ENCODE data around the gene SLC10A1. TPM values are rescaled to one million over a fixed set of nuclear protein-coding genes. Genes with fewer than 3 reads are reported as not detected.
A peak's percentile ranks its signal among the peaks of the same experiment; 100 is the strongest.

Gene SLC10A1
- total RNA-seq, 1 experiment from 2014 or later = not detected

- TF ChIP-seq ATF3 (IDR thresholded peaks at IDR 0.05) (no peak), EZH2phosphoT487 (IDR thresholded peaks at IDR 0.05; ENCODE audit: borderline replicate concordance) (no peak), CBX3 (IDR thresholded peaks at IDR 0.05; ENCODE audit: low read depth) (peak; percentile 92), ELF1 (IDR thresholded peaks at IDR 0.05; ENCODE audit: borderline replicate concordance, low read depth) (no peak)
These were observed 70.1 kb downstream of the SLC10A1 start (continued) for GRCh38 chr14:69726761-69727511.

Other genes with a start within 250 kb of the SLC10A1 start
- not detected for gene CCDC177, start 222.4 kb downstream of the SLC10A1 start, total RNA-seq (2021; ENCODE audit: unreplicated experiment)
- gene SUSD6, start 185.6 kb downstream of the SLC10A1 start, total RNA-seq (2021; ENCODE audit: unreplicated experiment) = 6.4 TPM
- 258 TPM for gene SRSF5, start 30.1 kb downstream of the SLC10A1 start, total RNA-seq (2021; ENCODE audit: unreplicated experiment)
- gene SMOC1, start 82.2 kb upstream of the SLC10A1 start, total RNA-seq (2021; ENCODE audit: unreplicated experiment) = not detected

All from HCT116 (cell line).